ENCODE data around the gene FBXL17.

The FBXL17 gene

DNA sequence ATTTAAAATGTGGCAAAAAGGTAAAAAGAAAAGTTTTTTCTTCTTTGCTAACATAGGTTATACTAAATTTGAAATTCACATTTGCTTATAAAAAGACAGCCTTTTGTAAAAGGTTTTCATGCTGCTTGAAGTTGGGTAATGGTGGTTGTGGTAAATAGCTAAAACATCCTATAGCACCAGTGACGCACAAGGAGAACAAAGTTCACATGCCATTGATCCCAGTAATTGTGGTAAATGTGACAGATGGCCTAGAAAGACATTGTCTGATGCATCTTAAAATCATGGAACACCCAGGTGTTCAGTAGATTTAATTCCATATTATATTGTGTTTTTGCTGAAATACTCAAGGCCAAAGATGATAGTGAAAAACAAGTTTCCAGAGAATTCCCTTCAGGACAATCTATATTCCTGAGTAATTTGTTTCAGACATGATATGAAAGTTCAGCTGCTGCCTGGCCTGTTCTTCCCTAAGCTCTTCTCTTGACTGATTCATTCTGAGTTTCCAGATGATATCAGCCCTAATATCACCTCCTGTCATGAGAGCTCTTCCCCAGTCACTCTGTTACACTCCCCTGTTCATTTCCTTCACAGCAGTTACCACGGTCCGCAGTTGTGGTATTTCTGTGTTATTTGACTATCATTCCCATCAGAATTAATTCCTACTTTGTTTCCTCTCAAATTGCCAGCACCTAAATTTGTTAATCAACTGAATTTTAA lies 4.6 kb upstream of the FBXL17 start:
- no peak for DNase-seq (ENCODE audit: low read depth in 1 of 2, low spot score in 1 of 2)
- no peak for TF ChIP-seq JUND (IDR thresholded peaks at IDR 0.05; ENCODE audit: low read depth)
- in situ Hi-C loops (cut with HindIII; ENCODE audit: low pct_unique_long_range_greater_than_20kb, low sequenced_read_pairs) = no loop called here

DNA sequence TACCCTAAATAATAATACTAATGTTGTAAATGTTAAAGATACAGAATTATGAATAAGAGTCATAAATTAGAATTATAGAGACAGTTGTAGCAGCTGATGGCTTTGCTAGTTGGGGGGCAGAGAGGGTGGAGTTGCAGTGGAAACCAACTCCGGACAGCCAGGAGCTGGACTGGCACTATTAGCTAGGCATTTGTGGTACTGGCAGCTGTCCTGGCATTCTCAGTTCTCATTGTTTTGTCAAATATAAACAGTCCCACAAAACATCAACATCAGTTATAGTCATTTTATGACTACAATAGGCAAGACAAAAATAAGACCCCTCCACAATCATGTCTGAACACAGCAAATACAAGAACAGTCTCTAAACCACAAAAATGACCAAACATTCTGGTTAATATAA lies 2.8 kb upstream of the FBXL17 start:
- in situ Hi-C loops (cut with HindIII; ENCODE audit: low pct_unique_long_range_greater_than_20kb, low sequenced_read_pairs) = no loop called here
- DNase-seq (ENCODE audit: low read depth in 1 of 2, low spot score in 1 of 2) = no peak
- TF ChIP-seq JUND (IDR thresholded peaks at IDR 0.05; ENCODE audit: low read depth) = no peak

GRCh38 chr5:108382784-108383330 lies 959 bp upstream of the FBXL17 start:
- in situ Hi-C loops (cut with HindIII; ENCODE audit: low pct_unique_long_range_greater_than_20kb, low sequenced_read_pairs) = no loop called here
- DNase-seq (ENCODE audit: low read depth in 1 of 2, low spot score in 1 of 2) = peak; percentile 7 to 35
- TF ChIP-seq JUND (IDR thresholded peaks at IDR 0.05; ENCODE audit: low read depth) = no peak

GRCh38 chr5:108381350-108381953 lies 446 bp downstream of the FBXL17 start:
- DNase-seq (ENCODE audit: low read depth in 1 of 2, low spot score in 1 of 2) = peak; percentile 56 to 79
- in situ Hi-C loops (cut with HindIII; ENCODE audit: low pct_unique_long_range_greater_than_20kb, low sequenced_read_pairs) = no loop called here
- TF ChIP-seq JUND (IDR thresholded peaks at IDR 0.05; ENCODE audit: low read depth) = no peak

- in situ Hi-C loops (cut with HindIII; ENCODE audit: low pct_unique_long_range_greater_than_20kb, low sequenced_read_pairs) = no loop called here
- peak; percentile 15 to 24 for DNase-seq (ENCODE audit: low read depth in 1 of 2, low spot score in 1 of 2)
- TF ChIP-seq JUND (IDR thresholded peaks at IDR 0.05; ENCODE audit: low read depth) = no peak
These were observed 1.2 kb downstream of the FBXL17 start for GRCh38 chr5:108380531-108381349.

- no peak for TF ChIP-seq JUND (IDR thresholded peaks at IDR 0.05; ENCODE audit: low read depth)
- DNase-seq (ENCODE audit: low read depth in 1 of 2, low spot score in 1 of 2) = no peak
- in situ Hi-C loops (cut with HindIII; ENCODE audit: low pct_unique_long_range_greater_than_20kb, low sequenced_read_pairs) = no loop called here
These were observed 2.0 kb downstream of the FBXL17 start for GRCh38 chr5:108379722-108380530.

- DNase-seq (ENCODE audit: low read depth in 1 of 2, low spot score in 1 of 2) = no peak
- no peak for TF ChIP-seq JUND (IDR thresholded peaks at IDR 0.05; ENCODE audit: low read depth)
- in situ Hi-C loops (cut with HindIII; ENCODE audit: low pct_unique_long_range_greater_than_20kb, low sequenced_read_pairs) = no loop called here
These were observed 6.1 kb downstream of the FBXL17 start for GRCh38 chr5:108375768-108376167.

DNA sequence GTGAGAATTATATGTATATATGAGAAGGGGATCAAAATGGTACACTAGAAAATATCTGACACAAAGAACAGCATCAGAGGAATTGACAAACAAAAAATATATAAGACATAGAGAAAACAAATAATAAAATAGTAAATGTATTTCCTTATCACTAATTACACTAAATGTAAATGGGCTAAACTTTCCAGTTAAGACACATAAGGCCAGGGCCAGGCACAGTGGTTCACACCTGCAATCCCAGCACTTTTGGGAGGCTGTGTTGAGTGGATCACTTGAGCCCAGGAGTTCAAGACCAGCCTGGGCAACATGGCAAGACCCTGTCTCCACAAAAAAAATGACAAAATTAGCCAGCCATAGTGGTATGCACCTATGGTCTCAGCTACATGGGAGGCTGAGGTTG lies 8.5 kb downstream of the FBXL17 start:
- TF ChIP-seq JUND (IDR thresholded peaks at IDR 0.05; ENCODE audit: low read depth) = no peak
- in situ Hi-C loops (cut with HindIII; ENCODE audit: low pct_unique_long_range_greater_than_20kb, low sequenced_read_pairs) = no loop called here
- DNase-seq (ENCODE audit: low read depth in 1 of 2, low spot score in 1 of 2) = no peak

DNA sequence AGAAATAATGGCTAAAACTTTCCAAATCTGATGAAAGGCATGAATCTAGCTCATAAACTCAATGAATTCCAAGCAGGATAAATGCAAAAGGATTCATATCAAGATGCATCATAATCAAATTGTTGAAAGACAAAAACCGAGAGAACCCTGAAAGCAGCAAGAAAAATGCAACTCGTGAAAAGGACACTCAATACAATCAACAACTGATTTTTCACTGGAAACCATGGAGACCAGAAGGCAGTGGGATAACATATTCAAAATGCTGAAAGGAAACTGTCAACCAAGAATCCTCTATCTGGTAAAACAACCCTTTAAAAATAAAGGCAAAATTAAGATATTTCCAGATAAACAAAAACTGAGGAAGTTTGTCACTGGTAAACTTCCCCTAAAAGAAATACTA lies 9.5 kb downstream of the FBXL17 start:
- in situ Hi-C loops (cut with HindIII; ENCODE audit: low pct_unique_long_range_greater_than_20kb, low sequenced_read_pairs) = no loop called here
- no peak for TF ChIP-seq JUND (IDR thresholded peaks at IDR 0.05; ENCODE audit: low read depth)
- DNase-seq (ENCODE audit: low read depth in 1 of 2, low spot score in 1 of 2) = no peak

DNA sequence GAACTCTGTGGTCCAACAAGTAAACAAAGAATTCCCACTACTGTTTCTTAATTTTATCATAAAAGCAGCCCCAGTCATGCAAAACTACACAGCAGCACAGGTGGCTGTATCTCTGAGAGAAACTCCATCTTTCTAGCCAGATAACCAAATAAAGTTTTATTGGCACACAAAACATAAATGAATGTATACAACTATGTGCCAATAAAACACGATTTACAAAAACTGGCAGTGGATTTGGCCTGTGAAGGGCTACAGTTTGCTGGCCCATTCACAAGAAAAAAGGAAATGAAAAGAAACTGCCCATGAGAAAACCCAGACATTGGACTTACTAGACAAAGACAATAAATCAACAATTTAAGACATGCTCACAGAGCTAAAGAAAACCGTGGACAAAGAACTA lies 10.6 kb downstream of the FBXL17 start:
- no peak for DNase-seq (ENCODE audit: low read depth in 1 of 2, low spot score in 1 of 2)
- in situ Hi-C loops (cut with HindIII; ENCODE audit: low pct_unique_long_range_greater_than_20kb, low sequenced_read_pairs) = no loop called here
- TF ChIP-seq JUND (IDR thresholded peaks at IDR 0.05; ENCODE audit: low read depth) = no peak

DNA sequence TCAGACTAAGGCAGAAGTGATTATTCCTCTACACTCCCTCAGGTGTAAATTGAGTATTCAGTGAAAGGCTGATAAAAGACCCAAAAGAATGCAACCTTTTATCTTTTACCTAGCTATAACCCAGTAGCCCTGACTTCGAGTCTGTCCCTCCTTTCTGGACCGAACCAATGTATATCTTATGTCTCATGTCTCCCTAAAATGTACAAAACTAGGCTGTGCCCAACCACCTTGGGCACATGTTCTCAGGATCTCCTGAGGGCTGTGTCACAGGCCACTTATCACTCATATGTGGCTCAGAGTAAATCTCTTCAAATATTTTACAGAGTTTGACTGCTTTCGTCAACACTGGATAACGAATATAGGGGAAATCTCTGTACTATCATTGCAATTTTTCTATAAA lies 12.7 kb downstream of the FBXL17 start:
- in situ Hi-C loops (cut with HindIII; ENCODE audit: low pct_unique_long_range_greater_than_20kb, low sequenced_read_pairs) = no loop called here
- DNase-seq (ENCODE audit: low read depth in 1 of 2, low spot score in 1 of 2) = no peak
- no peak for TF ChIP-seq JUND (IDR thresholded peaks at IDR 0.05; ENCODE audit: low read depth)

DNA sequence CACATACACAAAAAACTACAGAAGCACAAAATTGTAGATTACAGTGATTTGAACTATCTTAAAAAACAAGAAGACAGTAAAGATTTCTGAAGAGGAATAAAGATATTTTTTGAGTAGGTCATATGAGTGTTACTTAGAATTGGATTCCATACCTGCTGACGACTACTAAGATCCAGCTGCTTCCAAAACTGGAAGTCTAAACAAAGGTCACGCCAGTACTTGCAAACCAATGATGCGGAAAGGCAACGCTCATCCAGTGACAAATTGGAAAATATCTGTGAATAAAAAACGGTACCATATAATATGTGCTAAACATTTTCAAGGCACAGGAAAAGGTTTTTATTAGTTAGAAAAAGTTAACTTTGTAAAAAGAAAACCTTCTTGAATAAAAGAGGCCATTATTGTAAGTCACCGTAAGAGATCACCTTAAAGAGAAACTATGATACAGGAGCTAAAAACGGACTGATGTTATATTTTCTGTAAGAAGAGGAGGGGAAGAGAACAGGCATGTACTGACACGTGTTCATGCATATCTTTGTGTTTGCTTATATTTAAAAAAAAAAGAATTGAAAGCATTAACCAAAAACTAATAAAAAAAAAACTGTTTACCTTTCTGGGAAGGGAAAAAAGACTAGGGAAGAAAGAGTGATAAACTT lies 14.1 kb downstream of the FBXL17 start:
- in situ Hi-C loops (cut with HindIII; ENCODE audit: low pct_unique_long_range_greater_than_20kb, low sequenced_read_pairs) = no loop called here
- no peak for DNase-seq (ENCODE audit: low read depth in 1 of 2, low spot score in 1 of 2)
- TF ChIP-seq JUND (IDR thresholded peaks at IDR 0.05; ENCODE audit: low read depth) = no peak

Data from T47D (cell line).